Measurements from ENCODE around the gene HIGD1B. TPM values are rescaled to one million over a fixed set of nuclear protein-coding genes. Genes with fewer than 3 reads are reported as not detected.

HIGD1B gene
- total RNA-seq, 2 experiments from 2014 or later: not detected

GRCh38 chr17:44844390-44844830 lies 3.3 kb upstream of the HIGD1B start:
- no peaks in the 10 kb centered on the region for H3K4me1 Mint-ChIP-seq
- H3K4me3 Mint-ChIP-seq: no peak overlapping the region
- no peaks in the 10 kb centered on the region for H3K9me3 Mint-ChIP-seq
- H3K27ac Mint-ChIP-seq: no peak overlapping the region
- CTCF ChIA-PET: interaction anchor here (1.0 kb wide), 1 partner anchor 81 kb away, joined by 3 read pairs; no protein-coding TSS in a partner anchor
- no peaks in the 10 kb centered on the region for H3K27me3 Mint-ChIP-seq
- POLR2A ChIA-PET: interaction anchor here (0.5 kb wide), 1 partner anchor 979 kb away, joined by 3 read pairs; no protein-coding TSS in a partner anchor
- H3K36me3 Mint-ChIP-seq (ENCODE audit: low read depth): no peaks in the 10 kb centered on the region
- no peak for DNase-seq

GRCh38 chr17:44846206-44846605 lies 1.5 kb upstream of the HIGD1B start:
- Mint-ChIP-seq H3K4me3 (no peak overlapping the region), H3K27me3 (no peaks in the 10 kb centered on the region), H3K36me3 (ENCODE audit: low read depth) (peaks cover 10% of the 10 kb centered on the region), H3K27ac (no peak overlapping the region), H3K4me1 (no peaks in the 10 kb centered on the region), H3K9me3 (no peaks in the 10 kb centered on the region)
- ChIA-PET CTCF (interaction anchor here (0.7 kb wide), 1 partner anchor 1255 kb away, joined by 4 read pairs; no protein-coding TSS in a partner anchor), POLR2A (no interaction called here)
- no peak for DNase-seq

GRCh38 chr17:44848257-44848795 lies 643 bp downstream of the HIGD1B start:
- CTCF ChIA-PET: interaction anchor here (0.9 to 1.1 kb wide), 3 partner anchors 10 to 287 kb away, joined by 4 read pairs; partner anchors contain the start of gene ACBD4
- H3K27ac Mint-ChIP-seq: peak overlapping the region; percentile 72
- H3K36me3 Mint-ChIP-seq (ENCODE audit: low read depth): peaks cover 21% of the 10 kb centered on the region
- H3K4me3 Mint-ChIP-seq: no peak overlapping the region
- H3K27me3 Mint-ChIP-seq: no peaks in the 10 kb centered on the region
- POLR2A ChIA-PET: no interaction called here
- DNase-seq: no peak
- H3K9me3 Mint-ChIP-seq: no peaks in the 10 kb centered on the region
- no peaks in the 10 kb centered on the region for H3K4me1 Mint-ChIP-seq

- CTCF ChIA-PET: interaction anchor here (0.8 kb wide), 1 partner anchor 29 kb away, joined by 3 read pairs; no protein-coding TSS in a partner anchor
- DNase-seq: no peak
- Mint-ChIP-seq H3K4me3 (no peak overlapping the region), H3K27me3 (no peaks in the 10 kb centered on the region), H3K36me3 (ENCODE audit: low read depth) (peaks cover 28% of the 10 kb centered on the region), H3K4me1 (no peaks in the 10 kb centered on the region), H3K27ac (no peak overlapping the region), H3K9me3 (no peaks in the 10 kb centered on the region)
- POLR2A ChIA-PET: no interaction called here
Measured at GRCh38 chr17:44848961-44849489, 1.3 kb downstream of the HIGD1B start.

GRCh38 chr17:44850025-44850424 lies 2.3 kb downstream of the HIGD1B start:
- Mint-ChIP-seq H3K4me1 (no peaks in the 10 kb centered on the region), H3K4me3 (no peak overlapping the region), H3K36me3 (ENCODE audit: low read depth) (peaks cover 37% of the 10 kb centered on the region), H3K27ac (peak overlapping the region; percentile 19), H3K9me3 (no peaks in the 10 kb centered on the region), H3K27me3 (no peaks in the 10 kb centered on the region)
- no peak for DNase-seq
- ChIA-PET CTCF (interaction anchor here (0.6 kb wide), 1 partner anchor 39 kb away, joined by 3 read pairs; no protein-coding TSS in a partner anchor), POLR2A (no interaction called here)

- Mint-ChIP-seq H3K27ac (no peak overlapping the region), H3K4me1 (no peaks in the 10 kb centered on the region), H3K9me3 (no peaks in the 10 kb centered on the region), H3K36me3 (ENCODE audit: low read depth) (peaks cover 40% of the 10 kb centered on the region), H3K4me3 (no peak overlapping the region), H3K27me3 (no peaks in the 10 kb centered on the region)
- ChIA-PET POLR2A (no interaction called here), CTCF (interaction anchor here (0.6 kb wide), 1 partner anchor 40 kb away, joined by 3 read pairs; no protein-coding TSS in a partner anchor)
- no peak for DNase-seq
Measured at GRCh38 chr17:44850612-44851011, 2.9 kb downstream of the HIGD1B start.

GRCh38 chr17:44854192-44854591 lies 6.5 kb downstream of the HIGD1B start:
- no peak overlapping the region for H3K27ac Mint-ChIP-seq

GRCh38 chr17:44859701-44860100 lies 12.0 kb downstream of the HIGD1B start:
- ChIA-PET POLR2A (no interaction called here), CTCF (interaction anchor here (0.5 to 0.6 kb wide), 2 partner anchors 17 to 429 kb away, joined by 3 to 6 read pairs; no protein-coding TSS in a partner anchor)
- no peaks in the 10 kb centered on the region for H3K27me3 Mint-ChIP-seq
- H3K4me1 Mint-ChIP-seq: no peaks in the 10 kb centered on the region
- no peak for DNase-seq
- H3K9me3 Mint-ChIP-seq: no peaks in the 10 kb centered on the region
- no peak overlapping the region for H3K4me3 Mint-ChIP-seq
- H3K27ac Mint-ChIP-seq: no peak overlapping the region
- peaks cover 52% of the 10 kb centered on the region for H3K36me3 Mint-ChIP-seq (ENCODE audit: low read depth)

More at GRCh38 chr17:44854192-44854591, 6.5 kb downstream of the HIGD1B start:
- Mint-ChIP-seq H3K27me3 (no peaks in the 10 kb centered on the region), H3K36me3 (ENCODE audit: low read depth) (peaks cover 53% of the 10 kb centered on the region), H3K9me3 (no peaks in the 10 kb centered on the region), H3K4me1 (no peaks in the 10 kb centered on the region), H3K4me3 (no peak overlapping the region)
- no peak for DNase-seq
- ChIA-PET POLR2A (no interaction called here), CTCF (interaction anchor here (0.6 kb wide), 1 partner anchor 76 kb away, joined by 3 read pairs; no protein-coding TSS in a partner anchor)

GRCh38 chr17:44862278-44862914 lies 14.7 kb downstream of the HIGD1B start:
- Mint-ChIP-seq H3K27ac (no peak overlapping the region), H3K27me3 (no peaks in the 10 kb centered on the region), H3K36me3 (ENCODE audit: low read depth) (peaks cover 44% of the 10 kb centered on the region), H3K9me3 (no peaks in the 10 kb centered on the region), H3K4me3 (no peak overlapping the region), H3K4me1 (no peaks in the 10 kb centered on the region)
- DNase-seq: no peak
- ChIA-PET POLR2A (no interaction called here), CTCF (interaction anchor here (0.6 to 4.2 kb wide), 7 partner anchors 8 to 1963 kb away, joined by 3 to 23 read pairs (median 4); no protein-coding TSS in a partner anchor)

GRCh38 chr17:44863061-44863918 lies 15.6 kb downstream of the HIGD1B start:
- no peak for DNase-seq
- Mint-ChIP-seq H3K4me1 (no peaks in the 10 kb centered on the region), H3K4me3 (no peak overlapping the region), H3K9me3 (no peaks in the 10 kb centered on the region), H3K36me3 (ENCODE audit: low read depth) (peaks cover 49% of the 10 kb centered on the region), H3K27ac (no peak overlapping the region), H3K27me3 (no peaks in the 10 kb centered on the region)
- POLR2A ChIA-PET: no interaction called here
- CTCF ChIA-PET: interaction anchor here (0.6 to 4.2 kb wide), 5 partner anchors 30 to 1962 kb away, joined by 3 to 23 read pairs (median 6); no protein-coding TSS in a partner anchor

GRCh38 chr17:44864831-44865230 lies 17.1 kb downstream of the HIGD1B start:
- peaks cover 43% of the 10 kb centered on the region for H3K36me3 Mint-ChIP-seq (ENCODE audit: low read depth)

GRCh38 chr17:44865231-44865660 lies 17.6 kb downstream of the HIGD1B start:
- POLR2A ChIA-PET: no interaction called here
- peaks cover 40% of the 10 kb centered on the region for H3K36me3 Mint-ChIP-seq (ENCODE audit: low read depth)
- H3K4me3 Mint-ChIP-seq: no peak overlapping the region
- no peaks in the 10 kb centered on the region for H3K27me3 Mint-ChIP-seq
- peak; percentile 85 for DNase-seq
- no peak overlapping the region for H3K27ac Mint-ChIP-seq
- H3K4me1 Mint-ChIP-seq: no peaks in the 10 kb centered on the region
- CTCF ChIA-PET: interaction anchor here (0.5 to 4.2 kb wide), 10 partner anchors 10 to 758 kb away, joined by 3 to 23 read pairs (median 3); partner anchors contain the start of gene ACBD4
- H3K9me3 Mint-ChIP-seq: no peaks in the 10 kb centered on the region

More at GRCh38 chr17:44864831-44865230, 17.1 kb downstream of the HIGD1B start:
- ChIA-PET CTCF (interaction anchor here (0.5 to 4.2 kb wide), 10 partner anchors 9 to 758 kb away, joined by 3 to 23 read pairs (median 3); partner anchors contain the start of gene ACBD4), POLR2A (no interaction called here)
- Mint-ChIP-seq H3K27ac (no peak overlapping the region), H3K27me3 (no peaks in the 10 kb centered on the region), H3K9me3 (no peaks in the 10 kb centered on the region), H3K4me1 (no peaks in the 10 kb centered on the region), H3K4me3 (no peak overlapping the region)
- no peak for DNase-seq
